ENCODE data around the gene DNHD1.

The DNHD1 gene

DNA sequence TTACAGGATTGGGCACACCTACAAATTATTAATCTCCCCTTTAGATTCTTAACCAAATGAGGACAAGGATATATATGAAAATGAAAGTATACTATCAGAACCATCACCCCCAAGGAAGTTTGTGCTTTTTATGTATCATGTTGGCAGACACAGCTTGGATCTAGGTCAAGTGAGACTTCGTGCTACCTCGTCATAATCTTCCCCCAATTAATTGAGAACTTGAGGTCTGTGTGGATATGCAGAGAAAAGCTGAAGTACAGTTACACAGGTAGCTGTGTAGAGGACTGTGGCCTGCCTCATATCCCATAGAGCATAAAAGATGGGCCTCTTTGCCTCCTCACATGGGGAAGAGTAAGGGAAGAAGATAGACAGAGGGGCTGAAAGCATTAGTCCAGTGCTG lies 45.6 kb downstream of the DNHD1 start:
- TF ChIP-seq, protein P1, sequence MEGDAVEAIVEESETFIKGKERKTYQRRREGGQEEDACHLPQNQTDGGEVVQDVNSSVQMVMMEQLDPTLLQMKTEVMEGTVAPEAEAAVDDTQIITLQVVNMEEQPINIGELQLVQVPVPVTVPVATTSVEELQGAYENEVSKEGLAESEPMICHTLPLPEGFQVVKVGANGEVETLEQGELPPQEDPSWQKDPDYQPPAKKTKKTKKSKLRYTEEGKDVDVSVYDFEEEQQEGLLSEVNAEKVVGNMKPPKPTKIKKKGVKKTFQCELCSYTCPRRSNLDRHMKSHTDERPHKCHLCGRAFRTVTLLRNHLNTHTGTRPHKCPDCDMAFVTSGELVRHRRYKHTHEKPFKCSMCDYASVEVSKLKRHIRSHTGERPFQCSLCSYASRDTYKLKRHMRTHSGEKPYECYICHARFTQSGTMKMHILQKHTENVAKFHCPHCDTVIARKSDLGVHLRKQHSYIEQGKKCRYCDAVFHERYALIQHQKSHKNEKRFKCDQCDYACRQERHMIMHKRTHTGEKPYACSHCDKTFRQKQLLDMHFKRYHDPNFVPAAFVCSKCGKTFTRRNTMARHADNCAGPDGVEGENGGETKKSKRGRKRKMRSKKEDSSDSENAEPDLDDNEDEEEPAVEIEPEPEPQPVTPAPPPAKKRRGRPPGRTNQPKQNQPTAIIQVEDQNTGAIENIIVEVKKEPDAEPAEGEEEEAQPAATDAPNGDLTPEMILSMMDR (conservative IDR thresholded peaks at IDR 0.05; ENCODE audit: low read depth, low read length): no peak
- H3K4me3 ChIP-seq (ENCODE audit: low read depth, low read length): no peak overlapping the region
- no peak for DNase-seq (ENCODE audit: low read depth)

DNA sequence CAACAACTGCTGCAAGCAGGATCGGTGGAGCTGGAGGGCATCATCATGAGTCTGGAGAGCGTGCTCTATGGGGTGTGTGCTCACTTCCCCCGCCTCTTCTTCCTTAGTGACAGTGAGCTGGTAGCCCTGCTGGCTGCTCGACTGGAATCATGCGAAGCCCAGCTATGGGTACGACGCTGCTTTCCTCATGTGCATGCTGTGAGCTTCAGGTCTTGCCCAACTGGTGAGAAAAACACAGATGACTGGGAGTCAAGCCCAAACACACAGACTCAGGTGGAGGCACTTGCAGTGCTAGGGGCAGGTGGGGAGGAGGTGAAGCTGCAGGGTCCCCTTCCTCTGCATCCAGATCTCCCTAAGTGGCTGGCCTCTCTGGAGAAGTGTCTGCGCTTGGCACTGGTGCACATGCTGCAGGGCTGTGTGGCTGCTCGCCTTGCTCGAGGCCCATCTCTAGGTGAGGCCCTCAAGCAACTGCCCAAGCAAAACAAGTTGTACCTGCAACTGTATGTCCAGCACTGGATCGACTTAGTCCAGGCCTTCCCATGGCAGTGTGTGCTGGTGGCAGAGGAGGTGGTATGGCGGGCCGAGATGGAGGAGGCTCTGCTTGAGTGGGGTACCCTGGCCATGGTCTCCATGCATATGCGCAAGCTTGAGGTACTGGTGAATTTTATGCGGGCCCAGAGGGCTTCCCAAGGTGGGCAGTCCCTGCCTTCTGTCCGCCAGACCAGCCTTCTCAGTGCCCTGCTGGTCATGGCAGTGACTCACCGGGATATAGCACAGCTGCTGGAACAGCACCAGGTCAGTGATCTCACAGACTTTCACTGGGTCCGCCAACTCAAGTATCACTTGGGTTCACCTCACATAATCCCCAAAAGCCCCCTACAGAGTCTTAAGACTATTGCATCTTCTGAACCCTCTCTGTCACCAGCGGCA lies 48.1 kb downstream of the DNHD1 start:
- H3K4me3 ChIP-seq (ENCODE audit: low read depth, low read length): no peak overlapping the region
- DNase-seq (ENCODE audit: low read depth): peak; percentile 31
- TF ChIP-seq, protein P1 (conservative IDR thresholded peaks at IDR 0.05; ENCODE audit: low read depth, low read length): no peak

DNA sequence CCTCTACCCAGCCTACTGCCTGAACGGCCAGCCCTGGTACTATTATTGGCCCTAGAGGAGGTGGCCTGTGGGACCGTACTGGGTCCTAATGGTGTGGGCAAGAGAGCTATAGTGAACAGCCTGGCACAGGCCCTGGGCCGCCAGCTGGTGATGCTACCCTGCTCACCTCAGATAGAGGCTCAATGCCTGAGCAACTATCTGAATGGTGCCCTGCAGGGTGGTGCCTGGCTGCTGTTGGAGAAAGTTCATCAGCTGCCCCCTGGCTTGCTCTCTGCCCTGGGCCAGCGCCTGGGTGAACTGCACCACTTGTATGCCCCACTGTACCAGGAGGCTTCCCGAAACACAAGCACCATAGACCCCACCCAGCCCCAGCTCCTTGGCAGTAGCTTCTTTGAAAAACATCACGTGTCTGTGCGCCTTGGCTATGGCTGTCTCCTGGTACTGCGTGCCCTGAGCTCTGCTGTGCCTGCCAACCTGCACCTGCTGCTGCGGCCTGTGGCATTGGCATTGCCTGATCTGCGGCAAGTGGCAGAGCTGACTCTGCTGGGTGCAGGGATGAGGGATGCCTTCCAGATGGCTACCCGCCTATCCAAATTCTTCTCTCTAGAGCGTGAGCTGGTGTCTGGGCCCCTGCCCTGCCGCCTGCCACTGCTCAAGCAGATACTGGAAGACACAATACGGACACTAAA lies 49.0 kb downstream of the DNHD1 start:
- TF ChIP-seq, protein P1 (conservative IDR thresholded peaks at IDR 0.05; ENCODE audit: low read depth, low read length): no peak
- no peak for DNase-seq (ENCODE audit: low read depth)
- no peak overlapping the region for H3K4me3 ChIP-seq (ENCODE audit: low read depth, low read length)

DNA sequence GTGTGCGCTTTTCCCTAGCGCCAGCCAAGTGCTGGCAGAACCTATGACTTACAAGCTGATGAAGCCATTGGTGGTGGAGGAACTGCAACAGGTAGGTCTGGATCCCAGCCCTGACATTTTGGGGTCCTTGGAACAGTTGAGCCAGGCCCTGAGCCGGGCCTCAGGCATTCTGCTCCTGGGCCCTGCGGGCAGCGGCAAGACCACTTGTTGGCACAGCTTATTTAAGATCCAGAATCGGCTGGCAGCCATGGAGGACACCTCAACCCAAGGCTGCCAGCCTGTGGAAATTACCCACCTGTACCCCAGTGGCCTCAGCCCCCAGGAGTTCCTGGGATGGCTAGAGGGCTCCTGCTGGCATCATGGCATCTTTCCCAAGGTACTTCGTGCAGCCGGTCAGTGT lies 49.7 kb downstream of the DNHD1 start:
- TF ChIP-seq, protein P1 (conservative IDR thresholded peaks at IDR 0.05; ENCODE audit: low read depth, low read length): no peak
- DNase-seq (ENCODE audit: low read depth): no peak

DNA sequence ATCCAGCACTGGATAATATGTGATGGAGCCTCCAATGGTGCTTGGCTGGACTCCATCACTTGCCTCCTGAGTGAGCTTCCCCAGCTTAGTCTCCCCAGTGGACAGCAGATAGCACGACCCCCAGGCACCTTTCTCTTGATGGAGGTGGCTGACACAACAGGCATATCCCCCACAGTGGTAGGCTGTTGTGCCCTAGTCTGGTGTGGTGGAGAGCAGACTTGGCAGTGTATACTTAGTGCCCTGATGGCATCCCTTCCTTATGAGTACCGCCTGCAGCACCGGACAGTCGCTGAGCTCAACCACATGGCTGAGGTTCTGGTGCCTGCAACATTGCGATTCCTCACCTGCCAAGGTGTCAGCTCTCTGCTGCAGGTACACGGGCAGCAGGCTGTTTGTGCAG lies 50.1 kb downstream of the DNHD1 start:
- DNase-seq (ENCODE audit: low read depth): no peak
- TF ChIP-seq, protein P1 (conservative IDR thresholded peaks at IDR 0.05; ENCODE audit: low read depth, low read length): no peak
- H3K4me3 ChIP-seq (ENCODE audit: low read depth, low read length): no peak overlapping the region

More for the DNA sequence above, 49.7 kb downstream of the DNHD1 start:
- H3K4me3 ChIP-seq (ENCODE audit: low read depth, low read length): no peak overlapping the region

DNA sequence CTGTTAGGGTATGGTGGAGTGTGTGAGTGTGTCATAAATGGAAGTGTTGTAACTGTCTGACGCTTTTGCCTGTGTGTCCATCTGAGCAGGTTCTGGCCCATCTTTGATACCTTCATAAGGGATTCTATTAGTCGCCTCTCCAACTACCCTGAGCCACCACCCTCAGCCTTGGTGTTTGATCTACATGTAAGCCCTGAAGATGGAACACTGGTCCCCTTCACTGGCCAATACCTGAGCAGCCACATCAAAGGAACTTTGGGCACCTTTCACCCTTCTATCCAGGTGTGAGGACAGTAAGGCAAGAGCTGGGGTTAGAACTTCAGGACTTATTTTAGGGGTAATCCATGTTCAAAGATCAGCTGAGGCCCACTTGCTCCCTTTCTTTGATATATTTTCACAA lies 51.0 kb downstream of the DNHD1 start:
- H3K4me3 ChIP-seq (ENCODE audit: low read depth, low read length): no peak overlapping the region
- no peak for DNase-seq (ENCODE audit: low read depth)
- TF ChIP-seq, protein P1 (conservative IDR thresholded peaks at IDR 0.05; ENCODE audit: low read depth, low read length): no peak

Measured in choroid plexus epithelial cell (primary cell).